Lung (tissue), 12 donors: Measurements from ENCODE around the gene SDR39U1. TPM values are rescaled to one million over a fixed set of nuclear protein-coding genes. Genes with fewer than 3 reads are reported as not detected.

Experiments used
- ATAC-seq: fragments of 200-7000 bp; cut with Tn5 transposase; one replicate; pipeline ENCODE4 v1.9.1; 2020; ENCODE audit warnings: moderate number of reproducible peaks; ENCODE audit not compliant: insufficient read depth, low FRiP score
- DNase-seq, 3 donors: peaks; one replicate each; pipeline ENCODE4 v3.0.0-alpha.2; 2013 to 2017
- H3K27ac ChIP-seq, 2 donors: one replicate each; pipeline ENCODE4 v1.5.1; 2013; ENCODE audit warnings: mild to moderate bottlenecking in 2 of 2, moderate library complexity in 2 of 2, control low read depth in 1 of 2, inconsistent platforms in 1 of 2, low read depth in 1 of 2, low read length in 1 of 2
- H3K27me3 ChIP-seq, 3 donors: one replicate each; pipeline ENCODE4 v1.5.1; 2013; ENCODE audit warnings: low read length in 2 of 3; ENCODE audit not compliant: control insufficient read depth in 3 of 3, insufficient read depth in 3 of 3
- H3K36me3 ChIP-seq, 4 donors: one replicate each; pipeline ENCODE4 v1.5.1; 2013; ENCODE audit warnings: low read length in 4 of 4, mild to moderate bottlenecking in 1 of 4, moderate library complexity in 1 of 4; ENCODE audit not compliant: control insufficient read depth in 4 of 4, insufficient read depth in 4 of 4
- H3K4me1 ChIP-seq, 5 donors: one replicate each; pipeline ENCODE4 v1.5.1; 2013; ENCODE audit warnings: low read length in 5 of 5, mild to moderate bottlenecking in 2 of 5, moderate library complexity in 1 of 5; ENCODE audit not compliant: control insufficient read depth in 5 of 5, insufficient read depth in 5 of 5
- H3K4me3 ChIP-seq: one replicate; pipeline ENCODE4 v1.5.1; 2013; ENCODE audit warnings: mild to moderate bottlenecking, control low read depth, moderate library complexity
- H3K9ac ChIP-seq, 2 donors: one replicate each; pipeline ENCODE4 v1.5.1; 2013; ENCODE audit warnings: low read length in 2 of 2, control low read depth in 1 of 2; ENCODE audit not compliant: insufficient read depth in 1 of 2
- H3K9me3 ChIP-seq, 4 donors: one replicate each; pipeline ENCODE4 v1.5.1; 2013; ENCODE audit warnings: low read length in 3 of 4, mild to moderate bottlenecking in 1 of 4, moderate library complexity in 1 of 4; ENCODE audit not compliant: control insufficient read depth in 4 of 4, insufficient read depth in 3 of 4
- CTCF ChIP-seq: IDR thresholded peaks from 2 replicates; pipeline ENCODE4 v1.5.1; 2012; ENCODE audit warnings: mild to moderate bottlenecking; ENCODE audit errors: control extremely low read depth, extremely low read depth
- WGBS, 2 donors: extraction: QIAGEN DNeasy Blood & Tissue Kit; methylation state at CpG; one replicate each; pipeline ENCODE4 v1.1.7; 2013; 5-methylcytosine and 5-hydroxymethylcytosine counted together
- polyA plus RNA-seq, 2 donors: library from polyadenylated mRNA; stranded (reverse); fragments of 200-250 nt; gene quantifications; one replicate each; pipeline ENCODE4 v1.2.1, GENCODE V29; 2013
- total RNA-seq, 2 donors: library from RNA; depleted of rRNA in 1 of 2; stranded (reverse); fragments of >200 nt in 1 of 2; gene quantifications; one replicate each; pipeline ENCODE4 v1.2.1, GENCODE V29; 2014 to 2021
- donor health status: control.
- donor health status: control.
- donor health status: Bipolar disorder and iron deficiency.
- donor health status: healthy.
- donor health status: DM: yes; HTN: yes; CAD: no.

Gene SDR39U1
- total and polyA plus RNA-seq, 4 donors, result 19.5 to 63.9 (median 52.8) TPM

- Histone ChIP-seq H3K27ac (peak overlapping the region; percentile 46 to 60), H3K36me3 (peaks cover 0 to 5% (median 0%) of the 10 kb centered on the region in 4 donors), H3K4me1 (peaks cover 5 to 55% (median 25%) of the 10 kb centered on the region in 5 donors), H3K27me3 (no peaks in the 10 kb centered on the region), H3K4me3 (no peak overlapping the region), H3K9me3 (peaks cover 0 to 2% (median 0%) of the 10 kb centered on the region in 4 donors), H3K9ac (no peak overlapping the region)
- WGBS, 2 donors, result 11 to 24% methylated on average over 7 of the region's 7 CpGs
- ATAC-seq (no peak), DNase-seq (peak; percentile 96 to 99 (median 99))
- TF ChIP-seq CTCF, result no peak
Observed at GRCh38 chr14:24398293-24398652, 44.3 kb downstream of the SDR39U1 start.

- WGBS, 2 donors, result 55 to 58% methylated on average over 6 of the region's 6 CpGs
- peaks cover 5 to 51% (median 24%) of the 10 kb centered on the region in 5 donors for H3K4me1 ChIP-seq
- H3K4me3 ChIP-seq, result no peak overlapping the region
- DNase-seq (no peak), ATAC-seq (no peak)
- peak overlapping the region; percentile 50 to 60 for H3K27ac ChIP-seq
- peaks cover 0 to 2% (median 0%) of the 10 kb centered on the region in 4 donors for H3K9me3 ChIP-seq
- no peaks in the 10 kb centered on the region for H3K27me3 ChIP-seq
- TF ChIP-seq CTCF, result no peak
- no peak overlapping the region for H3K9ac ChIP-seq
- H3K36me3 ChIP-seq, result peaks cover 0 to 5% (median 0%) of the 10 kb centered on the region in 4 donors
Observed at GRCh38 chr14:24397639-24398292, 44.8 kb downstream of the SDR39U1 start.

- no peak for TF ChIP-seq CTCF
- ATAC-seq, result no peak
- H3K27ac ChIP-seq, result no peak overlapping the region
Observed at GRCh38 chr14:24395609-24396582, 46.7 kb downstream of the SDR39U1 start.

More at GRCh38 chr14:24395609-24396582, 46.7 kb downstream of the SDR39U1 start:
- H3K4me3 ChIP-seq, result no peak overlapping the region
- no peaks in the 10 kb centered on the region for H3K27me3 ChIP-seq
- no peaks in the 10 kb centered on the region for H3K36me3 ChIP-seq
- H3K9me3 ChIP-seq, result no peaks in the 10 kb centered on the region
- no peak for DNase-seq
- H3K4me1 ChIP-seq, result peaks cover 5 to 43% (median 19%) of the 10 kb centered on the region in 5 donors
- no peak overlapping the region for H3K9ac ChIP-seq
- 40 to 52% methylated on average over 8 of the region's 8 CpGs for WGBS, 2 donors
